NT2/D1 (cell line): ENCODE data around the gene CST4.

Source experiments
- SUZ12 ChIP-seq: IDR thresholded peaks from 2 replicates; pipeline ENCODE4 v1.6.1; 2011; ENCODE audit not compliant: insufficient read length, insufficient read depth; ENCODE audit errors: extremely low read depth
- ZNF274 ChIP-seq: IDR thresholded peaks from 2 replicates; pipeline ENCODE4 v1.6.1; 2011; ENCODE audit warnings: mild to moderate bottlenecking, low read depth, low read length

DNA sequence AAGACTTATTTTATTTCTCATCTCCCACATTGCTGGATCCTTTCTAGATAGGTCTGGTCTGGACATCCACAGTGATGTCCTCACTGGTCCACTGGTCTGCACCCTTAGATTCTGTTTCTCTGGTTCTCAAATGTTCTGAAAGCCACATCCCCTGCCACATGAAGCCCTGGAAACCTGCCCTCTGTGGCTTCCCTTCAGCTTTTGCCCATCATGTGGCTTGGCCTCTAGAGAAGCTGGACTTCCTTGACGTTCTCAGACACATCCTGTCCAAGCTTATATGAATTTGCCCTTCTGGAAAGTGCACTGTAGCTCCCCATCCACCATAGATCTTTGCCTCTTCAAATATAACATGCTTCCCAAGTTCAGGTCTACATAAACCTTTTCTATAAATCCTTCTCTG lies 18.5 kb downstream of the CST4 start:
- TF ChIP-seq SUZ12 (no peak), ZNF274 (no peak)
